AG04449 (cell line): ENCODE measurements around the gene OR7C1.

Experiments
- CTCF ChIA-PET: fragments of 350-600 bp; formaldehyde crosslinking; extraction: SDS; loops from one replicate; lab custom pipeline; 2021; ENCODE audit warnings: antibody characterized with exemption; lab: Yijun Ruan, JAX
- POLR2A ChIA-PET: fragments of 400-600, 350-600 bp; formaldehyde crosslinking; extraction: SDS; loops from one replicate; lab custom pipeline; 2020; ENCODE audit warnings: antibody characterized with exemption, inconsistent platforms; lab: Yijun Ruan, JAX
- DNase-seq: peaks from one replicate; pipeline ENCODE4 v3.0.0-alpha.2; 2010; ENCODE audit warnings: low read depth, low spot score
- H3K4me3 ChIP-seq: 2 replicates; pipeline ENCODE4 v1.5.1; 2011; ENCODE audit warnings: low read depth, mild to moderate bottlenecking, control low read depth, low read length
- CTCF ChIP-seq: IDR thresholded peaks from one replicate; pipeline ENCODE4 v1.5.1; 2011; ENCODE audit warnings: mild to moderate bottlenecking, moderate library complexity, low read length, control low read depth, inconsistent platforms; ENCODE audit not compliant: insufficient read depth; ENCODE audit errors: missing control alignments

OR7C1 gene

GRCh38 chr19:14763497-14764145, 71.4 kb downstream of the OR7C1 start:
- ChIA-PET CTCF (no interaction called here), POLR2A (no interaction called here)
- H3K4me3 ChIP-seq = no peak overlapping the region
- no peak for DNase-seq
- no peak for TF ChIP-seq CTCF

- no peak overlapping the region for H3K4me3 ChIP-seq
- POLR2A ChIA-PET = no interaction called here
- CTCF ChIA-PET = no interaction called here
- DNase-seq = no peak
- no peak for TF ChIP-seq CTCF
Measured at GRCh38 chr19:14762111-14762510, 72.9 kb downstream of the OR7C1 start.

- no peak overlapping the region for H3K4me3 ChIP-seq
- CTCF ChIA-PET = no interaction called here
- POLR2A ChIA-PET = no interaction called here
- no peak for DNase-seq
- TF ChIP-seq CTCF = no peak
Measured at GRCh38 chr19:14761607-14762006, 73.4 kb downstream of the OR7C1 start.

- ChIA-PET CTCF (no interaction called here), POLR2A (no interaction called here)
- no peak overlapping the region for H3K4me3 ChIP-seq
- TF ChIP-seq CTCF = no peak
- DNase-seq = no peak
Measured at GRCh38 chr19:14758816-14759215, 76.2 kb downstream of the OR7C1 start.

GRCh38 chr19:14748601-14749000, 86.4 kb downstream of the OR7C1 start:
- CTCF ChIA-PET = no interaction called here

More at GRCh38 chr19:14748601-14749000, 86.4 kb downstream of the OR7C1 start:
- no peak overlapping the region for H3K4me3 ChIP-seq
- no peak for TF ChIP-seq CTCF
- no peak for DNase-seq
- POLR2A ChIA-PET = no interaction called here
